KOPT-K1 (cell line): ENCODE data around the gene PEX11A.

Experiments
- H3K27ac ChIP-seq: fragments of 200-600 bp; sonication (generic); 2 replicates; pipeline ENCODE4 v1.5.1; 2016; ENCODE audit warnings: antibody characterized with exemption, mild to moderate bottlenecking, low read depth, low read length; ENCODE audit not compliant: poor library complexity, severe bottlenecking
- H3K36me3 ChIP-seq: fragments of 200-600 bp; sonication (generic); 2 replicates; pipeline ENCODE4 v1.5.1; 2017; ENCODE audit warnings: antibody characterized with exemption, mild to moderate bottlenecking, low read length, moderate library complexity; ENCODE audit not compliant: insufficient read depth
- H3K9me3 ChIP-seq: fragments of 200-600 bp; sonication (generic); 2 replicates; pipeline ENCODE4 v1.5.1; 2017; ENCODE audit warnings: antibody characterized with exemption, low read length, mild to moderate bottlenecking; ENCODE audit not compliant: insufficient read depth, poor library complexity, severe bottlenecking

PEX11A gene

GRCh38 chr15:89632563-89633430 lies 57.8 kb downstream of the PEX11A start:
- Histone ChIP-seq H3K27ac (no peak overlapping the region), H3K9me3 (peaks cover 8% of the 10 kb centered on the region), H3K36me3 (peaks cover 60% of the 10 kb centered on the region)

- peaks cover 69% of the 10 kb centered on the region for H3K36me3 ChIP-seq
- peaks cover 8% of the 10 kb centered on the region for H3K9me3 ChIP-seq
- H3K27ac ChIP-seq, result no peak overlapping the region
Observed at GRCh38 chr15:89631902-89632264, 58.7 kb downstream of the PEX11A start.
